ENCODE data around the gene TCERG1L. TPM values are rescaled to one million over a fixed set of nuclear protein-coding genes. Genes with fewer than 3 reads are reported as not detected.

TCERG1L gene
- total and polyA plus RNA-seq, 9 of the 15 experiments (the other 6 are each of a cell fraction or from before 2014, with no cell fraction given): not detected

DNA sequence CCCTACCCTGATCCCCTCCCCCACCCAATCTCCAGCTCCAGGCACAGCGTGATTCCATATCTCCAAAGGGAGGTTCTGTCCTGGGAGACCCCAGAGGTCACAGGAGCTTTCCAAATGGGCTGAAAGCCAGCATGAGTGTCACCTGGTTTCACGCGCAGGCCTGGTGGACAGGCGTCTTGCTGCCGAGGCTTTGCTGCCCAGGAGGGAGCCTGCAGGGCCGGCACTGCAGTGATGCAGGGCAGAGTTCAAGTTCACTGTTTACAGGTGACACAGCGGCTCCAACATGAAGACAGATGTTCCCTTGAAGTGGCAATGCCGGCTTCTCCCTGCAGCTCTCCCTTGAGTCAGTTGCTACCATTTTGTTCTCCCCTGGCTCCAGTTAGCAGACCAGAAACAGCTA is 104.3 kb downstream of the TCERG1L start:
- 3% methylated on average over 6 of the region's 8 CpGs for WGBS (ENCODE audit: insufficient coverage, low coverage, missing lambda C conversion rate)
- no peak overlapping the region for H3K27ac ChIP-seq (ENCODE audit: extremely low read depth, low read depth, low read length)
- no peaks in the 10 kb centered on the region for H4K20me1 ChIP-seq (replicated peaks; ENCODE audit: control insufficient read depth, insufficient read depth, low read length)
- FAIRE-seq (no peak), DNase-seq (ENCODE audit: extremely low read depth in 1 of 4, low spot score in 3 of 4) (no peak), ATAC-seq (no peak)
- H3K4me3 ChIP-seq: no peak overlapping the region
- no TSS peak for BruUV-seq (replicated peaks)
- no peaks in the 10 kb centered on the region for H3K9me3 ChIP-seq (replicated peaks; ENCODE audit: control insufficient read depth, insufficient read depth, low read depth, low read length)
- peaks cover 0 to 11% of the 10 kb centered on the region in 2 experiments; a peak in 2 of 5 replicates for H3K27me3 ChIP-seq (ENCODE audit: control insufficient read depth in 2 of 2, insufficient read depth in 2 of 2, low read length in 2 of 2)
- intact Hi-C loops (cut with micrococcal nuclease) (no loop called here), in situ Hi-C loops (cut with MboI) (no loop called here)
- TF ChIP-seq MEF2A (IDR thresholded peaks at IDR 0.05; ENCODE audit: control insufficient read depth, low read depth, low read length): no peak
- no peak for TF ChIP-seq EP300 (IDR thresholded peaks at IDR 0.05; ENCODE audit: low read length)
- TF ChIP-seq FOXP4 (CRISPR knock-in tag; IDR thresholded peaks at IDR 0.05; ENCODE audit: borderline replicate concordance): no peak
- H3K4me2 ChIP-seq (ENCODE audit: insufficient read depth, low read length): no peak overlapping the region
- no peaks in the 10 kb centered on the region for H3K79me2 ChIP-seq (ENCODE audit: control insufficient read depth, insufficient read depth, low read length)
- H3K9ac ChIP-seq (ENCODE audit: insufficient read depth in 1 of 2, low read depth in 2 of 2, low read length in 2 of 2): no peak overlapping the region
- no peaks in the 10 kb centered on the region for H3K9me1 ChIP-seq (ENCODE audit: control insufficient read depth, insufficient read depth, low read length)
- H2AFZ ChIP-seq (ENCODE audit: low read depth, low read length): no peak overlapping the region
- POLR2A ChIA-PET: no interaction called here
- H3K36me3 ChIP-seq (ENCODE audit: control insufficient read depth, insufficient read depth, low read length): no peaks in the 10 kb centered on the region
- CTCF ChIA-PET (ENCODE audit: low intra/inter-chr PET ratio): no interaction called here
- H3K4me1 ChIP-seq (replicated peaks in 1 of 2; ENCODE audit: control insufficient read depth in 2 of 2, insufficient read depth in 2 of 2, low read length in 2 of 2): no peaks in the 10 kb centered on the region
